CD4-positive, alpha-beta T cell treated with Interleukin-6 for 4 hours (primary cell): ENCODE measurements around the gene C20orf202.

Source experiments
- DNase-seq: peaks from one replicate; pipeline ENCODE4 v3.0.0-alpha.2; 2020; ENCODE audit warnings: mixed read lengths

Gene C20orf202

DNA sequence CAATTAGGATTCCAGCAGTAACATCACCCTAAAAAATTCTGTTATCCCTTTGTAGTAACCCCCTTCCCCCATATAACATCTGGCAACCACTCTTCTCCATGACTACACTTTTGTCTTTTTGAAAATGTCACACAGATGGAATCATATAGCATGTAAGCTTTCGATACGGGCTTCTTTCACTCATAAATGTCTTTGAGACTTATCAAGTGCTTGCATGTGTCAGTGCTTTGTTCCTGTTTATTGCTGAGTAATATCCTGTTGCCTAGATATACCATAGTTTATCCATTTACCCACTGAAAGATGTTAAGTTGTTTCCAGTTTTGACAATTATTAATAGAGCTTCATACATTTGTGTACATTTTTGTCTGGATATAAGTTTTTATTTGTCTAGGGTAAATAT is 52.4 kb downstream of the C20orf202 start:
- DNase-seq, result no peak
